Right lobe of liver (tissue), 6 donors: ENCODE measurements around the gene ADARB1. TPM values are rescaled to one million over a fixed set of nuclear protein-coding genes. Genes with fewer than 3 reads are reported as not detected.

Experiments used
- ATAC-seq, 4 donors: fragments of 200-7000 bp; cut with Tn5 transposase; one replicate each; pipeline ENCODE4 v1.9.1; 2020; ENCODE audit warnings: mild to moderate bottlenecking in 4 of 4, moderate library complexity in 4 of 4
- DNase-seq, 3 donors: peaks; one replicate each; pipeline ENCODE4 v3.0.0-alpha.2; 2020
- H3K27ac ChIP-seq, 3 donors: fragments of 200-600 bp; one replicate each; pipeline ENCODE4 v1.8.0; 2022
- H3K27me3 ChIP-seq, 2 donors: fragments of 200-600 bp; one replicate each; pipeline ENCODE4 v1.8.0; 2022
- H3K36me3 ChIP-seq, 4 donors: fragments of 200-600 bp; sonication (generic) in 1 of 4; one replicate each; pipeline versions ENCODE4 v1.5.1 to v1.8.0; 2017 to 2022; ENCODE audit warnings: control low read depth in 1 of 4
- H3K4me1 ChIP-seq, 4 donors: fragments of 200-600 bp; sonication (generic) in 1 of 4; one replicate each; pipeline versions ENCODE4 v1.5.1 to v1.8.0; 2017 to 2022; ENCODE audit warnings: control low read depth in 1 of 4
- H3K4me3 ChIP-seq, 3 donors: fragments of 200-600 bp; one replicate each; pipeline ENCODE4 v1.8.0; 2022
- H3K9me3 ChIP-seq, 4 donors: fragments of 200-600 bp; sonication (generic) in 1 of 4; one replicate each; pipeline versions ENCODE4 v1.5.1 to v1.8.0; 2017 to 2022; ENCODE audit warnings: control low read depth in 1 of 4
- POLR2A ChIP-seq: fragments of 450-650 bp; IDR thresholded peaks from one replicate; pipeline ENCODE4 v1.6.1; 2017; ENCODE audit warnings: antibody characterized with exemption, mild to moderate bottlenecking
- WGBS: methylation state at CpG from one replicate; pipeline ENCODE4 v1.1.6; 2018; ENCODE audit warnings: low coverage, low lambda C conversion rate; ENCODE audit not compliant: insufficient coverage; ENCODE audit errors: missing lambda C conversion rate; 5-methylcytosine and 5-hydroxymethylcytosine counted together
- intact Hi-C, 2 donors: fragments of 100-400 bp; cut with DNase I; formaldehyde crosslinking; loops; one replicate each; pipeline versions ENCODE4 v1.11.2 to v1.14.1; 2022
- total RNA-seq, 6 experiments: library from RNA; depleted of rRNA in 2 of 6; stranded (reverse); fragments of >200 nt in 2 of 6; fragmentation: NEBNext Ultra II Directional in 3 of 6; extraction: Animal tissue kit (Norgen Biotek cat#: 25700) in 3 of 6; gene quantifications; one replicate each; pipeline versions ENCODE4 v1.1.0 to v1.2.4, GENCODE V29; 2016 to 2023
- TF ChIP-seq, protein P1 (sequence below), 4 donors: fragments of 200-600 bp in 3 of 4; fragments of 450-650 bp in 1 of 4; IDR thresholded peaks; one replicate each; pipeline versions ENCODE4 v1.5.1 to v1.8.0; 2016 to 2022; ENCODE audit warnings: antibody characterized with exemption in 4 of 4, mild to moderate bottlenecking in 2 of 4
- donor health status: DM: no; HTN: yes; CAD: no.
- donor health status: DM: no; HTN: no; CAD: no.
- donor health status: DM: no; HTN: no; CAD: no.
- donor health status: DM: no; HTN: yes; CAD: no.
- donor health status: DM: no; HTN: yes; CAD: no.

The ADARB1 gene
- total RNA-seq, 6 experiments from 2014 or later = 4.7 to 9.9 (median 8.6) TPM

DNA sequence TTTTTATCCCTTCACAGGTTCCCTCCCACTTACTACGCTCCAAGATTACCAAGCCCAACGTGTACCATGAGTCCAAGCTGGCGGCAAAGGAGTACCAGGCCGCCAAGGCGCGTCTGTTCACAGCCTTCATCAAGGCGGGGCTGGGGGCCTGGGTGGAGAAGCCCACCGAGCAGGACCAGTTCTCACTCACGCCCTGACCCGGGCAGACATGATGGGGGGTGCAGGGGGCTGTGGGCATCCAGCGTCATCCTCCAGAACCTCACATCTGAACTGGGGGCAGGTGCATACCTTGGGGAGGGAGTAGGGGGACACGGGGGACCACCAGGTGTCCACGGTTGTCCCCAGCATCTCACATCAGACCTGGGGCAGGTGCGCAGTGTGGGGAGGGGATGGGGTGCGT, 147.6 kb downstream of the ADARB1 start:
- 92% methylated on average over 10 of the region's 15 CpGs for WGBS
- DNase-seq (no peak), ATAC-seq (no peak)
- H3K36me3 ChIP-seq = no peaks in the 10 kb centered on the region
- H3K4me1 ChIP-seq = no peaks in the 10 kb centered on the region
- no peaks in the 10 kb centered on the region for H3K9me3 ChIP-seq
- no peak for TF ChIP-seq POLR2A
- no peaks in the 10 kb centered on the region for H3K27me3 ChIP-seq
- H3K27ac ChIP-seq = no peak overlapping the region
- intact Hi-C loops = no loop called here
- H3K4me3 ChIP-seq = no peak overlapping the region

DNA sequence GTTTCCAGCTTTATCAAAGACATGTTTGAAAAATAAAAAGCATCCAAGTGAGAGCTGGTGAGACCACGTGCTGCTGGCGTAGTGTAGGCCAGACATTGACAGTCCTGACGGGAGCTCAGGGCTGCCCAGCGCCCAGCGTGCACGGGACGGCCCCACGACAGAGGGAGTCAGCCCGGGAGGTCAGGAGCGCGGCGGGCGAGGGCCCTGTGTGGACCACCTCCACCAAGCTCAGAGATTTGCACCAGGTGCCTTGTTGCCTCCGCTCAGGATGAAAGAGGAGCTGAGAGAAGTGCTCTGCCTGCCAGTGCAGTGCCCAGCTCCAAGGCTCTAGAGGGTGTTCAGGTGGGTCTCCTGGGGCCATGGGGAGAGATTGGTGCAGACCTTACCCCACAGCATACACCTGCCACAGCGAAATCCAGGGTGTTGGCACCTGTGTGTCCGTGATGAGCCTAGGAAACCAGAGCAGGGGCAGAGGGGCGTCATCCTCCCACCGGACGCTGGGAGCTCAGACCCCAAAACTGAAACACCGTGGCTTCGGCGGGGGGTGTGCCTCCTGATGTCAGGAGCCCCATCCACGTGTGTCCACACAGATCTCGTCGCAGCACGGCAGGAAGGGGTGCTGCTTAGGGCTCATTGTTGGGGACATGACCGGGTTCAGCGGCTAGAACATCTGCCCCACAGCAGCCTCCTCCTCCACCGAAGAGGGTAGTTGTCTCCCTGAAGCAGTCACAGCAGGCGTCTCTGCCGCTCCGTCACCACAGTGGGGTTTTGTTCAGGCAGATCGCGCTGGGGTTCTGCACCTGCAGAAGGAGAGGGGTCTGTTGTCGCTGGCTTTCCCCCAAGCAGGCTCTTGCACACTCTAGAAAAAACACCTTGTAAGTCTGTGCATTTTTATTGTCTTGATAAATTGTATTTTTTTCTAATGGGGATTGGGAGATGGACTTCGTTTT, 149.1 kb downstream of the ADARB1 start:
- no peak for TF ChIP-seq POLR2A
- TF ChIP-seq, protein P1, sequence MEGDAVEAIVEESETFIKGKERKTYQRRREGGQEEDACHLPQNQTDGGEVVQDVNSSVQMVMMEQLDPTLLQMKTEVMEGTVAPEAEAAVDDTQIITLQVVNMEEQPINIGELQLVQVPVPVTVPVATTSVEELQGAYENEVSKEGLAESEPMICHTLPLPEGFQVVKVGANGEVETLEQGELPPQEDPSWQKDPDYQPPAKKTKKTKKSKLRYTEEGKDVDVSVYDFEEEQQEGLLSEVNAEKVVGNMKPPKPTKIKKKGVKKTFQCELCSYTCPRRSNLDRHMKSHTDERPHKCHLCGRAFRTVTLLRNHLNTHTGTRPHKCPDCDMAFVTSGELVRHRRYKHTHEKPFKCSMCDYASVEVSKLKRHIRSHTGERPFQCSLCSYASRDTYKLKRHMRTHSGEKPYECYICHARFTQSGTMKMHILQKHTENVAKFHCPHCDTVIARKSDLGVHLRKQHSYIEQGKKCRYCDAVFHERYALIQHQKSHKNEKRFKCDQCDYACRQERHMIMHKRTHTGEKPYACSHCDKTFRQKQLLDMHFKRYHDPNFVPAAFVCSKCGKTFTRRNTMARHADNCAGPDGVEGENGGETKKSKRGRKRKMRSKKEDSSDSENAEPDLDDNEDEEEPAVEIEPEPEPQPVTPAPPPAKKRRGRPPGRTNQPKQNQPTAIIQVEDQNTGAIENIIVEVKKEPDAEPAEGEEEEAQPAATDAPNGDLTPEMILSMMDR (IDR thresholded peaks at IDR 0.05) = no peak
- H3K4me3 ChIP-seq = no peak overlapping the region
- DNase-seq (no peak), ATAC-seq (no peak)
- intact Hi-C loops = no loop called here
- H3K27ac ChIP-seq = no peak overlapping the region
- H3K27me3 ChIP-seq = no peaks in the 10 kb centered on the region
- no peaks in the 10 kb centered on the region for H3K4me1 ChIP-seq
- 84% methylated on average over 5 of the region's 36 CpGs for WGBS
- no peaks in the 10 kb centered on the region for H3K36me3 ChIP-seq
- H3K9me3 ChIP-seq = no peaks in the 10 kb centered on the region

- H3K9me3 ChIP-seq = no peaks in the 10 kb centered on the region
- ATAC-seq (peak in 2 of 4 donors; percentile 45 to 69), DNase-seq (no peak)
- H3K4me3 ChIP-seq = no peak overlapping the region
- no peaks in the 10 kb centered on the region for H3K36me3 ChIP-seq
- H3K27ac ChIP-seq = no peak overlapping the region
- H3K27me3 ChIP-seq = no peaks in the 10 kb centered on the region
- no peak for TF ChIP-seq POLR2A
- TF ChIP-seq, protein P1 (IDR thresholded peaks at IDR 0.05) = no peak
- H3K4me1 ChIP-seq = no peaks in the 10 kb centered on the region
- WGBS = 74% methylated on average over 21 of the region's 24 CpGs
- intact Hi-C loops = no loop called here
Measured at GRCh38 chr21:45224189-45224938, 150.0 kb downstream of the ADARB1 start.

GRCh38 chr21:45225041-45225740, 150.8 kb downstream of the ADARB1 start:
- 91% methylated on average over 11 of the region's 11 CpGs for WGBS
- no peaks in the 10 kb centered on the region for H3K36me3 ChIP-seq
- no peak overlapping the region for H3K4me3 ChIP-seq
- no peaks in the 10 kb centered on the region for H3K27me3 ChIP-seq
- intact Hi-C loops = no loop called here
- DNase-seq = no peak
- no peaks in the 10 kb centered on the region for H3K4me1 ChIP-seq
- H3K9me3 ChIP-seq = no peaks in the 10 kb centered on the region
- no peak for TF ChIP-seq POLR2A
- TF ChIP-seq, protein P1 (IDR thresholded peaks at IDR 0.05) = no peak
- H3K27ac ChIP-seq = no peak overlapping the region
- no peak for ATAC-seq
